COR-L47 (cell line): ENCODE data around the gene SGPP1.
A peak's percentile ranks its signal among the peaks of the same experiment; 100 is the strongest.
"Not testable (repeated sequence)": the region's sequence is repeated elsewhere in the genome, so short reads cannot be mapped to it uniquely, and the experiment has no call there.

ENCODE experiments used
- DNase-seq: peaks from one replicate; lab custom pipeline; 2025; lab: John Stamatoyannopoulos, UW

Gene SGPP1

GRCh38 chr14:63727736-63728728 lies at the start of gene SGPP1:
SGPP1 (minus strand) TSS chr14:63728065; CDS start chr14:63727944, 121 bp downstream.
- peak; percentile 59 for DNase-seq

- DNase-seq = no peak
These were observed 49.2 kb upstream of the SGPP1 start for GRCh38 chr14:63777024-63777423.

GRCh38 chr14:63773504-63773903 lies 45.6 kb upstream of the SGPP1 start:
- DNase-seq = no peak

- no peak for DNase-seq
These were observed 42.4 kb upstream of the SGPP1 start for GRCh38 chr14:63770187-63770807.

- DNase-seq = no peak
These were observed 38.7 kb upstream of the SGPP1 start for GRCh38 chr14:63766611-63767010.

- DNase-seq = no peak
These were observed 36.8 kb upstream of the SGPP1 start for GRCh38 chr14:63764620-63765139.

GRCh38 chr14:63764103-63764502 lies 36.2 kb upstream of the SGPP1 start:
- DNase-seq = no peak

GRCh38 chr14:63761351-63762117 lies 33.7 kb upstream of the SGPP1 start:
- no peak for DNase-seq

GRCh38 chr14:63760014-63760413 lies 32.1 kb upstream of the SGPP1 start:
- no peak for DNase-seq

- DNase-seq = no peak
These were observed 31.6 kb upstream of the SGPP1 start for GRCh38 chr14:63759456-63759855.

- DNase-seq = no peak
These were observed 29.3 kb upstream of the SGPP1 start for GRCh38 chr14:63757211-63757610.

- DNase-seq = no peak
These were observed 24.7 kb upstream of the SGPP1 start for GRCh38 chr14:63752449-63753169.

- DNase-seq = not testable (repeated sequence)
These were observed 23.2 kb upstream of the SGPP1 start for GRCh38 chr14:63751076-63751475.

- no peak for DNase-seq
These were observed 20.0 kb upstream of the SGPP1 start for GRCh38 chr14:63747846-63748245.

- DNase-seq = no peak
These were observed 18.1 kb upstream of the SGPP1 start for GRCh38 chr14:63745858-63746425.

GRCh38 chr14:63745272-63745671 lies 17.4 kb upstream of the SGPP1 start:
- no peak for DNase-seq

- no peak for DNase-seq
These were observed 9.7 kb upstream of the SGPP1 start for GRCh38 chr14:63737582-63738006.

GRCh38 chr14:63735720-63736119 lies 7.9 kb upstream of the SGPP1 start:
- no peak for DNase-seq

GRCh38 chr14:63730659-63731058 lies 2.8 kb upstream of the SGPP1 start:
- DNase-seq = no peak

- peak; percentile 37 for DNase-seq
These were observed 582 bp downstream of the SGPP1 start for GRCh38 chr14:63727231-63727735.

- DNase-seq = no peak
These were observed 1.4 kb downstream of the SGPP1 start for GRCh38 chr14:63726499-63726898.
